ENCODE results near the gene IRAK2. TPM values are rescaled to one million over a fixed set of nuclear protein-coding genes. Genes with fewer than 3 reads are reported as not detected.

Gene IRAK2
- total RNA-seq, 2 experiments from 2014 or later: 1.4 TPM

DNA sequence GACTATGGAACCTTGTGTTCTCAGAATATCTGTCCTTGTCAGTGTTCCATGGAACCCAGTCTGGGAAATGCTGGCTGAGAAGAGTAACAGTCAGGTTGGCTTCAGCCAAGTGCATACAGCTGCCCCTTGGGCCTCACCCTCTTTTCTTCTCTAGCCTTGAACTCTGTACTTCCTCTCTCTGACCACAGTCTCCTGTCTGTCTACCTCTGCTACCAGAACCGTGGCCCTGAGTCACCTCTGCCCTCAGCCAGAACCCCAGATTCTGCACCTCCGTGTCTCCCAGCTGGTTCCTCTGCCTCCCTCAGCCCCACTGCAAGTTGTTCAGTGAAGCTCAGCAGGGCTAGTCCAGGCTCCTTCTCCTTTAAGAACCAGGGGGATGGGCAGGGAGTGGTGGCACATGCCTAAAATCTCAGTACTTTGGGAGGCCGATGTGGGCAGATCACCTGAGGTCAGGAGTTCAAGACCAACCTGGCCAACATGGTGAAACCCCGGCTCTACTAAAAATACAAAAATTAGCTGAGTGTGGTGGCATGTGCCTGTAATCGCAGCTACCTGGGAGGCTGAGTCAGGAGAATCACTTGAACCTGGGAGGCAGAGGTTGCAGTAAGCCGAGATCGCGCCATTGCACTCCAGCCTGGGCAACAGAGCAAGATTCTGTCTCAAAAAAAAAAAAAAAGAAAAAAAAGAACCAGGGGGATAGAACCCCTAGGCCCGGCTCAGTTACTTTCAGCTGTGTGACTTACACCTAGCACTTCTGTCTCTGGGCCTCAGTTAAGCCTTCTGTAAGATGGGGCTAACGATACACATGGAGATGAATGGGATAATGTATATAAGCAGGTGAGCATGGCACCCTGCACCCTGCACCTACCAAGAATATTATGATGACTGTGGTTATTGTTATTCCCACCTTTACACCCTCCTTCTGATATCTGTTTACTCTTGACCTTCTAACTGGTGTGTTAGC is 59.2 kb downstream of the IRAK2 start:
- Histone ChIP-seq H3K36me3 (ENCODE audit: insufficient read depth, low read length) (0 out of 2 replicates have a peak, but pooled peaks cover 4% of the 10 kb centered on the region), H3K4me1 (ENCODE audit: insufficient read depth, low read length, poor library complexity, severe bottlenecking) (peaks cover 92% of the 10 kb centered on the region)

DNA sequence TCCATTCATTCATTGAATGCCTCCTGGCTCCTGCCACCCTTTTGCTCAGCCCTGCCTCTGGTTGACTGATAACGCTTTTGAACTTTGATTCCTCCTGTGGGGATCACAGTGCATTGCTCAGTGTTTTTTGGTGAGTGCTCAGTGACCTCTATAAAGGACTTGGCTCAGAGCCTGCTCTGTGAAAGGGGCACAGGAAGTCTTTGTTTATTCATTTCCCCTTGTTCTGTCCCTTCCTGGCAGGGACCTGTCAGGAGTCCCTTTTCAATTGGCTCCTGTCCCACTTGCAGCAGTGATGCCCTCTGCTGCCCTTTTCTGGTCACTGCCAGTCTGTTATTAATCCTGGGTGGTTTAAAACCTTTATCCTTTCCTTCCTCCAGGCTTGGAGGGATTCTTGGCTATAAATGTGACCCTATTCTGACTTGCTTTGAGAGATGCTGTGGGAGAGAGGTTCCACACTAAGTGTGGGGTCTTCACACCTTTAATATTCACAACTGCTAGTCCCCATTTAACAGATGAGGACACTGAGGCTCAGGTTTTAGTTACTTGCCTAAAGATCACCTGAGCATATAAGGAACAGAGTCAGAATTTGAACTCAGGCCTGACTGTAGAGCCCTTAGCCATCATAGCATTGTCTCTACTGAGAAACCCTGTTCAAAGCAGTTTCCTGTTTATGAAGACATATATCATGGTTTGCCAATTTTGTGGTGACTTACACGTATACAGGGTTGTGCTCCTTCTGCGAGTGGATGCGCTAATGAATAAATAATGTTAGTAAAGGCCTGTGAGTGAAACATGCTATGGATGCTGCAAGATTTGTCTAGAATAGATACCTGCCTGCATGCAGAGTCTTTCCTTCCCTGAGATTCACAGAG is 60.3 kb downstream of the IRAK2 start:
- TF ChIP-seq, protein P1, sequence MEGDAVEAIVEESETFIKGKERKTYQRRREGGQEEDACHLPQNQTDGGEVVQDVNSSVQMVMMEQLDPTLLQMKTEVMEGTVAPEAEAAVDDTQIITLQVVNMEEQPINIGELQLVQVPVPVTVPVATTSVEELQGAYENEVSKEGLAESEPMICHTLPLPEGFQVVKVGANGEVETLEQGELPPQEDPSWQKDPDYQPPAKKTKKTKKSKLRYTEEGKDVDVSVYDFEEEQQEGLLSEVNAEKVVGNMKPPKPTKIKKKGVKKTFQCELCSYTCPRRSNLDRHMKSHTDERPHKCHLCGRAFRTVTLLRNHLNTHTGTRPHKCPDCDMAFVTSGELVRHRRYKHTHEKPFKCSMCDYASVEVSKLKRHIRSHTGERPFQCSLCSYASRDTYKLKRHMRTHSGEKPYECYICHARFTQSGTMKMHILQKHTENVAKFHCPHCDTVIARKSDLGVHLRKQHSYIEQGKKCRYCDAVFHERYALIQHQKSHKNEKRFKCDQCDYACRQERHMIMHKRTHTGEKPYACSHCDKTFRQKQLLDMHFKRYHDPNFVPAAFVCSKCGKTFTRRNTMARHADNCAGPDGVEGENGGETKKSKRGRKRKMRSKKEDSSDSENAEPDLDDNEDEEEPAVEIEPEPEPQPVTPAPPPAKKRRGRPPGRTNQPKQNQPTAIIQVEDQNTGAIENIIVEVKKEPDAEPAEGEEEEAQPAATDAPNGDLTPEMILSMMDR (conservative IDR thresholded peaks at IDR 0.05; ENCODE audit: low read length): peak; percentile 96
- no peak for TF ChIP-seq EZH2phosphoT487 (IDR thresholded peaks at IDR 0.05; ENCODE audit: borderline replicate concordance, low read depth, low read length)
- Histone ChIP-seq H3K9me3 (ENCODE audit: low read length) (no peaks in the 10 kb centered on the region), H2AFZ (ENCODE audit: low read length) (peak overlapping the region; percentile 1; the same call in 1 of the 2 replicates), H3K4me1 (ENCODE audit: insufficient read depth, low read length, poor library complexity, severe bottlenecking) (peaks cover 86% of the 10 kb centered on the region), H3K4me3 (ENCODE audit: low read depth, low read length, poor library complexity, severe bottlenecking) (no peak overlapping the region), H3K79me2 (ENCODE audit: insufficient read depth, low read depth, low read length) (no peaks in the 10 kb centered on the region), H3K27ac (ENCODE audit: low read depth, low read length, poor library complexity, severe bottlenecking) (peak overlapping the region; percentile 84), H3K36me3 (ENCODE audit: insufficient read depth, low read length) (0 out of 2 replicates have a peak, but pooled peaks cover 2% of the 10 kb centered on the region), H3K4me2 (ENCODE audit: low read length) (peak overlapping the region; percentile 70), H4K20me1 (ENCODE audit: insufficient read depth, low read length) (no peaks in the 10 kb centered on the region), H3K9me2 (ENCODE audit: insufficient read depth, low read length) (no peaks in the 10 kb centered on the region)
- BruUV-seq (replicated peaks): no TSS peak
- intact Hi-C loops (cut with micrococcal nuclease; ENCODE audit: unreplicated experiment): loop anchor here (1.0 to 10.0 kb wide), 8 partner anchors 26 to 290 kb away; partner anchors contain the start of genes BRK1, CRELD1, EMC3 and FANCD2
- POLR2A ChIA-PET: interaction anchor here (0.6 to 1.5 kb wide), 2 partner anchors 16 to 23 kb away, joined by 10 to 11 read pairs; partner anchors contain the start of gene TATDN2
- DNase-seq (ENCODE audit: low spot score): peak; percentile 88
- CTCF ChIA-PET (ENCODE audit: unreplicated experiment): no interaction called here

More for the DNA sequence above, 59.2 kb downstream of the IRAK2 start:
- Histone ChIP-seq H4K20me1 (ENCODE audit: insufficient read depth, low read length) (no peaks in the 10 kb centered on the region), H3K9me2 (ENCODE audit: insufficient read depth, low read length) (no peaks in the 10 kb centered on the region), H3K4me2 (ENCODE audit: low read length) (peak overlapping the region; percentile 43; the same call in 1 of the 2 replicates), H3K4me3 (ENCODE audit: low read depth, low read length, poor library complexity, severe bottlenecking) (no peak overlapping the region), H3K79me2 (ENCODE audit: insufficient read depth, low read depth, low read length) (no peaks in the 10 kb centered on the region), H3K27ac (ENCODE audit: low read depth, low read length, poor library complexity, severe bottlenecking) (peak overlapping the region; percentile 78), H2AFZ (ENCODE audit: low read length) (peak overlapping the region; percentile 2; the same call in 1 of the 2 replicates), H3K9me3 (ENCODE audit: low read length) (no peaks in the 10 kb centered on the region)
- POLR2A ChIA-PET: interaction anchor here (0.6 to 3.6 kb wide), 11 partner anchors 11 to 431 kb away, joined by 3 to 31 read pairs (median 3); partner anchors contain the start of genes ARPC4 and TATDN2
- intact Hi-C loops (cut with micrococcal nuclease; ENCODE audit: unreplicated experiment): loop anchor here (1.0 to 10.0 kb wide), 5 partner anchors 25 to 289 kb away; partner anchors contain the start of genes CRELD1, EMC3 and FANCD2
- peak; percentile 64 for DNase-seq (ENCODE audit: low spot score)
- CTCF ChIA-PET (ENCODE audit: unreplicated experiment): interaction anchor here (0.5 to 1.2 kb wide), 7 partner anchors 24 to 858 kb away, joined by 3 to 13 read pairs (median 4); partner anchors contain the start of gene TATDN2
- BruUV-seq (replicated peaks): no TSS peak
- TF ChIP-seq, protein P1 (conservative IDR thresholded peaks at IDR 0.05; ENCODE audit: low read length): no peak
- TF ChIP-seq EZH2phosphoT487 (IDR thresholded peaks at IDR 0.05; ENCODE audit: borderline replicate concordance, low read depth, low read length): no peak

All from OCI-LY7 (cell line).